RWPE1 (cell line): ENCODE data around the gene SCAP.

Experiments used
- CTCF ChIA-PET: fragments of 350-600 bp; sonication (Branson Sonifier 250); formaldehyde crosslinking; extraction: SDS; loops from one replicate; lab custom pipeline; 2021; lab: Yijun Ruan, JAX
- POLR2A ChIA-PET: fragments of 400-600 bp; formaldehyde crosslinking; extraction: SDS; loops from one replicate; lab custom pipeline; 2020; ENCODE audit warnings: antibody characterized with exemption; ENCODE audit not compliant: low non-redundant PET; lab: Yijun Ruan, JAX
- DNase-seq: peaks from one replicate; pipeline ENCODE4 v3.0.0; 2012; ENCODE audit warnings: low spot score
- H3K27ac ChIP-seq: fragments of 450-650 bp; 2 replicates; pipeline ENCODE4 v1.5.1; 2017
- CTCF ChIP-seq: fragments of 450-650 bp; conservative IDR thresholded peaks from 2 replicates; pipeline ENCODE4 v1.5.1; 2017; ENCODE audit warnings: low read depth, mild to moderate bottlenecking

The SCAP gene

GRCh38 chr3:47385007-47385406, 90.7 kb downstream of the SCAP start:
- ChIA-PET CTCF (no interaction called here), POLR2A (no interaction called here)
- H3K27ac ChIP-seq = no peak overlapping the region; the same call in 1 of the 2 replicates
- no peak for DNase-seq
- TF ChIP-seq CTCF = no peak

DNA sequence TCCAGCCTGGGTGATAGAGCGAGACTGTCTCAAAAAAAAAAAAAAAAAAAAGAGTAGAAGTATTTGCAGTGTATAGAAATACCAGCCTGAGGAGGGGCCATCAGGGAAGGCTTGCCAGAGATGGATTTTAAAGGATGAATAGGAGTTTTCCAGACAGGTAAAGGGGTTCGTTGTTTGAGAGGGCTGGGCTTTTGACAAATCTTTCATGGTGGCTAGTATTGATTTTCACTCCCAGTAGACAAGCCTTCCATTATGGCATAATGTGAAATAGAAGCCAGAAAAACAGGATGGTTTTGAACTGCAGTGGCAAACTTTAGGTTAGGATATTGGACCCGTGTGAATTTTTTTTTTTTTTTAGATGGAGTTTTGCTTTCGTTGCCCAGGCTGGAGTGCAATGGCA, 91.3 kb downstream of the SCAP start:
- ChIA-PET POLR2A (no interaction called here), CTCF (no interaction called here)
- TF ChIP-seq CTCF = no peak
- H3K27ac ChIP-seq = no peak overlapping the region; the same call in 1 of the 2 replicates
- DNase-seq = no peak

- peak; percentile 81 for DNase-seq
- ChIA-PET POLR2A (interaction anchor here (0.7 kb wide), 1 partner anchor 14 kb away, joined by 3 read pairs; no protein-coding TSS in a partner anchor), CTCF (no interaction called here)
- no peak for TF ChIP-seq CTCF
- H3K27ac ChIP-seq = peak overlapping the region; percentile 94
Observed at GRCh38 chr3:47381317-47382157, 94.2 kb downstream of the SCAP start.

DNA sequence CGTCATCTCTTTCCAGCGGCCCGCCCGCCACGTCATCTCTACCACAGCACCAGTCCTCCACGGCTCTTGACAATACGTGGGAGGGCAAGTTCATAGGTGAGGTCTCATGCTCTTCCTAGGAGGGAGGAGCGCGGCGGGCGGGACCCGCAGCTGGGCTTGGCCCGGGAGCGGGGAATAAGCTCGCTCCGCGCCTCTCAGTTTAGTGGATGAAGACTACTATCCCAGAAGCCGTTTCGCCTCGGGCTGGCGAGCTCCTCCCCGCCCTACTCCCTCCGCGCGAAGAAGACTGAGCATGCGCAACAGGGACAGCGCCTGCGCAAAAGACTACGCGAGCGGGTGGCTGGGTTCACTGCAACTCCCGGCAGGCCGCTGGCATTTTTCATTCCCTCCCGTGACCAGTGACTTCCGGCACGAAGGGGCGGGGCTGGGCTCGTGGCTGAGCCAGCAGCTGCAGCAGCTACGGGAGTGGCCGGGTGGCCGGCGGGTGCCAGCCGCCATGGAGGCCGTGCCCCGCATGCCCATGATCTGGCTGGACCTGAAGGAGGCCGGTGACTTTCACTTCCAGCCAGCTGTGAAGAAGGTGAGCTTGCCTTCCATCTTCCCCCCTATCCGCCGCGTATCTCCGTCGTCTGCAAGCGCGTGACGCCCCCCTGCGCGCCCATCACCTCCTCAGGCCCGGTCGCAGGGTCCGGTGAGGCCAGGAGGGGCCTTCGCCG, 95.0 kb downstream of the SCAP start, which contains the start of gene PTPN23:
PTPN23 (plus strand) TSS at position 421 of the 716 bp plus-strand sequence; CDS start at position 497, 76 bp downstream.
- POLR2A ChIA-PET = interaction anchor here (0.6 kb wide), 1 partner anchor 286 kb away, joined by 7 read pairs; no protein-coding TSS in a partner anchor
- CTCF ChIA-PET = no interaction called here
- no peak for TF ChIP-seq CTCF
- peak within 1 kb of the TSS; percentile 94 for H3K27ac ChIP-seq
- DNase-seq = peak; percentile 96

GRCh38 chr3:47380026-47380600, 95.6 kb downstream of the SCAP start:
- no peak for DNase-seq
- H3K27ac ChIP-seq = peak overlapping the region; percentile 94
- CTCF ChIA-PET = no interaction called here
- no peak for TF ChIP-seq CTCF
- POLR2A ChIA-PET = interaction anchor here (0.6 kb wide), 1 partner anchor 286 kb away, joined by 7 read pairs; no protein-coding TSS in a partner anchor

GRCh38 chr3:47379411-47379899, 96.3 kb downstream of the SCAP start:
- ChIA-PET POLR2A (no interaction called here), CTCF (no interaction called here)
- no peak for DNase-seq
- no peak for TF ChIP-seq CTCF
- H3K27ac ChIP-seq = peak overlapping the region; percentile 94
